UCSD-AML1 (cell line): ENCODE results near the gene B3GNT5.

Experiments
- DNase-seq: peaks from one replicate; lab custom pipeline; 2025; ENCODE audit not compliant: unreplicated experiment; lab: John Stamatoyannopoulos, UW

B3GNT5 gene

GRCh38 chr3:183317886-183318865 is 65.1 kb downstream of the B3GNT5 start:
- no peak for DNase-seq

- DNase-seq = no peak
Observed at GRCh38 chr3:183318877-183319276, 65.8 kb downstream of the B3GNT5 start.

- DNase-seq = no peak
Observed at GRCh38 chr3:183319371-183319770, 66.3 kb downstream of the B3GNT5 start.
